ENCODE measurements around the gene DPYSL4. TPM values are rescaled to one million over a fixed set of nuclear protein-coding genes. Genes with fewer than 3 reads are reported as not detected.

DPYSL4 gene
- polyA plus RNA-seq, 1 experiment, result 5.3 TPM

DNA sequence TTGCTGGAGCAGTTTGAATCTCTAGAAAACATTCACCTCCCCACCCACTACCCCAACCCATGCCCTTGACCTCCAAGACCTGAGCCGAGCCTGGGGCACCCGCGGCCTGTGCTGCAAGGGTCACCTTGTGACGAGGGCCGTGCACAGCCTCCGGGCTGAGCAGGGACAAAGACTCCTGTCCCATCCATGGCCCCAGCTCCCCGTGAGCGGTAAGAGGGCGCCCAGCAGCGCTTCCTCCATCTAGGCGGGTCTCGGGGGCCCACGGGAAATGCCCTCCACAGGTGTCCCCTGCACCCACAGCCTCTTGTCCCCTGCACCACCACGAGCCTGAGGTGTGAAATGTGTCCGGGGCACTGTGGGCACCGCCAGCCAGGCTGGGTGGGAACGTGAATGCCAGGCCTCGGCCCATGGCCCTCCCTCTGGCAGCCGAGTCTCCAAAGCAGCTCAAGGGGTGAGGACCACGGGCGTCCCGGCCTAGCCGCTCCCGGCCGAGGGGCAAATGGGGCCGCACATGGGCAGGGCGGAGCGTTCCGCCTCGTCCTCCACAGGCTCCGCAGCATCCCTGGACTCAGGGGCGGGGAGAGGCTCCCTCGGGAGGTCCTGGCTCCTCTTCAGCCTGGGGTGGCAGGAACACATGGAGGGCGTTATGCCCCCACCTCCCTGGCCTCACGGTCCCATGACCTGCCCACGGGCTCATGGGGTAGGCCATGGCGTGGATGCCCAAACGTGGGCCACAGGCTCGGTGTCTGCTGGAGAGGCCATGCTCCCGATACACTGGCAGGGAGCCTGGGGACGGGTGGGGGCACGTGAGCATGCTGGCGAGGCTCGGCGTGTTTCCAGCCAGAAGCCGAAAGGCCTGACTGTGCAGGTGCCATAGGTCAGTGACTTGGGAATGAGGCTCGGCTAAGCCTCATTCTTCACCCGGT lies 21.1 kb downstream of the DPYSL4 start:
- Histone ChIP-seq H3K36me3 (ENCODE audit: control insufficient read depth, insufficient read depth, low read length) (no peaks in the 10 kb centered on the region), H3K4me3 (ENCODE audit: low read depth, low read length) (no peak overlapping the region), H3K27me3 (ENCODE audit: control insufficient read depth, insufficient read depth, low read length) (no peaks in the 10 kb centered on the region)
- DNase-seq (ENCODE audit: low read depth), result no peak
- ChIA-PET POLR2A (no interaction called here), CTCF (interaction anchor here (1.0 kb wide), 1 partner anchor 15 kb away, joined by 3 read pairs; no protein-coding TSS in a partner anchor)
- TF ChIP-seq, protein P1, sequence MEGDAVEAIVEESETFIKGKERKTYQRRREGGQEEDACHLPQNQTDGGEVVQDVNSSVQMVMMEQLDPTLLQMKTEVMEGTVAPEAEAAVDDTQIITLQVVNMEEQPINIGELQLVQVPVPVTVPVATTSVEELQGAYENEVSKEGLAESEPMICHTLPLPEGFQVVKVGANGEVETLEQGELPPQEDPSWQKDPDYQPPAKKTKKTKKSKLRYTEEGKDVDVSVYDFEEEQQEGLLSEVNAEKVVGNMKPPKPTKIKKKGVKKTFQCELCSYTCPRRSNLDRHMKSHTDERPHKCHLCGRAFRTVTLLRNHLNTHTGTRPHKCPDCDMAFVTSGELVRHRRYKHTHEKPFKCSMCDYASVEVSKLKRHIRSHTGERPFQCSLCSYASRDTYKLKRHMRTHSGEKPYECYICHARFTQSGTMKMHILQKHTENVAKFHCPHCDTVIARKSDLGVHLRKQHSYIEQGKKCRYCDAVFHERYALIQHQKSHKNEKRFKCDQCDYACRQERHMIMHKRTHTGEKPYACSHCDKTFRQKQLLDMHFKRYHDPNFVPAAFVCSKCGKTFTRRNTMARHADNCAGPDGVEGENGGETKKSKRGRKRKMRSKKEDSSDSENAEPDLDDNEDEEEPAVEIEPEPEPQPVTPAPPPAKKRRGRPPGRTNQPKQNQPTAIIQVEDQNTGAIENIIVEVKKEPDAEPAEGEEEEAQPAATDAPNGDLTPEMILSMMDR (IDR thresholded peaks at IDR 0.05; ENCODE audit: insufficient read depth, low read depth, low read length), result no peak

DNA sequence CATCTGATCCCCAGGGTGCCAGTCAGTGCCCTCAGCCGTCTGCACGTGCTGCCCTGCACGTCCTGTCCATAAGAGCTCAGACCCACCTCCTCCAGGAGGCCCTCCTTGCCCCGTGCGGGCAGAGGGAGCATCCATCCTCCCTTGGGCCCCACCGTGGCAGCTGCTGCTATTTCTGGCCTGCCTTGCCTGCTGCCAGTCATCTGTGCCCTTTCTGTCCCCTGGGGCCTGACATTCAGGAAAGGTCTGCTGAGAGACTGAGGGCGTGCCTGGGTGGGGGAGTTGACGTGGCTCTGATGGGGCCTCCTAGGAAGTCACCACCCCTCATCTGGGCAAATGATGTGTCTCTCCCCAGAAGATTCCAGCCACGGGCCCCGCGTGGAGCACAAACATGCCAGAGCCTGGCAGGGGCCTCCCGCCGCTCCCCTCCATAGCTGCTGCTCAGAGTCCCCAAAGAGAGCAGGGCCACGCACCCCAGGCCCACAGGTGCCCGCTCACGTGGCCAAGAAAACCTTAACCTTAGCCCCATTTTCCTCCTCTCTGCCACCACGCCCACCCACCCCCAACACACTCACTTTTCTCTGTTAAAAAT lies 21.8 kb downstream of the DPYSL4 start:
- DNase-seq (ENCODE audit: low read depth), result no peak
- Histone ChIP-seq H3K27me3 (ENCODE audit: control insufficient read depth, insufficient read depth, low read length) (no peaks in the 10 kb centered on the region), H3K4me3 (ENCODE audit: low read depth, low read length) (no peak overlapping the region), H3K36me3 (ENCODE audit: control insufficient read depth, insufficient read depth, low read length) (no peaks in the 10 kb centered on the region)
- ChIA-PET CTCF (no interaction called here), POLR2A (no interaction called here)
- TF ChIP-seq, protein P1 (IDR thresholded peaks at IDR 0.05; ENCODE audit: insufficient read depth, low read depth, low read length), result no peak

DNA sequence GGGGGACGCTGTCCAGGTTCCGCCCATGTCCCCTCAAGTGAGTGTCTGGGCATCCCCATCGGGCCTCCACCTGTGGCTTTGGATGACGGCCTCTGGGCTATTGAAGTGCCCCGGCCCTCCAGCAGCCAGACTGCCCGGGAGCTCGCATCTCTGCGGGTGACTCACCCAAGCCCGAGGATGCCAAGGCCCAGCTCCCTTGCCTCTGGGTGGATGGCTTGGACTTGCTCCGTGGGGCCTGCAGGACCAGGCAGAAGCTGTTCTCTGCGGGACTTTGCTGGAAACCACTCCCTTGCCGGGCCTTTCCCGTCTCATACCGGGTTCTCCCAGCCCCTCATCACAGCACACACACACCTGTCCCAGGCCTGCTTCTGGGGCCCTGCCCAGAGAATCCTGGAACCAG lies 22.4 kb downstream of the DPYSL4 start:
- ChIA-PET POLR2A (no interaction called here), CTCF (no interaction called here)
- DNase-seq (ENCODE audit: low read depth), result no peak
- Histone ChIP-seq H3K4me3 (ENCODE audit: low read depth, low read length) (no peak overlapping the region), H3K36me3 (ENCODE audit: control insufficient read depth, insufficient read depth, low read length) (no peaks in the 10 kb centered on the region), H3K27me3 (ENCODE audit: control insufficient read depth, insufficient read depth, low read length) (no peaks in the 10 kb centered on the region)
- TF ChIP-seq, protein P1 (IDR thresholded peaks at IDR 0.05; ENCODE audit: insufficient read depth, low read depth, low read length), result no peak

DNA sequence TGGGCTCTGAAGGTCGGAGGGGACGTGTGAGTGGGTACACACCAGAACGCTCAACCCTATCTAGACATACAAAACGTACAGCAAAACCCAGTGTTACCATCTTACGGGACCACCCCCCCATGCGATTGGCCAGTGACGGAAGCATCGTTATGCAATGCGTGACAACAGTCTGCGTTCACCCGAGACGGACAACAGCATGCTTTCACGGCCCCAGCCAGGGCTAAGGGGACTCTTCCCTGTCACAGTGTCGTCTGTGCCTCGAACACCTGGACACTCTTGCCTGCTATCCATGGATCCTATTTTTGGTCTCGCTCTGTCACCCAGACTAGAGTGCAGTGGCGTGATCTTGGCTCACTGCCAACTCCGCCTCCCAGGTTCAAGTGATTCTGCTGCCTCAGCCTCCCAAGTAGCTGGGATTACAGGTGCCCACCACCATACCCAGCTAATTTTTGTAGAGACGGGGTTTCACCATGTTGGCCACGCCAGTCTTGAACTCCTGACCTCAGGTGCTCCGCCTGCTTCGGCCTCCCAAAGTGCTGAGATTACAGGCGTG lies 23.3 kb downstream of the DPYSL4 start:
- CTCF ChIA-PET, result interaction anchor here (1.6 kb wide), 1 partner anchor 13 kb away, joined by 3 read pairs; no protein-coding TSS in a partner anchor

More for the DNA sequence above, 23.3 kb downstream of the DPYSL4 start:
- H3K27me3 ChIP-seq (ENCODE audit: control insufficient read depth, insufficient read depth, low read length), result no peaks in the 10 kb centered on the region
- DNase-seq (ENCODE audit: low read depth), result no peak
- POLR2A ChIA-PET, result no interaction called here
- TF ChIP-seq, protein P1 (IDR thresholded peaks at IDR 0.05; ENCODE audit: insufficient read depth, low read depth, low read length), result no peak
- no peak overlapping the region for H3K4me3 ChIP-seq (ENCODE audit: low read depth, low read length)
- H3K36me3 ChIP-seq (ENCODE audit: control insufficient read depth, insufficient read depth, low read length), result no peaks in the 10 kb centered on the region
